Measurements from ENCODE around the gene PTPN21.

Gene PTPN21

GRCh38 chr14:88542857-88543795, 11.7 kb downstream of the PTPN21 start:
- ChIA-PET CTCF (interaction anchor here (0.9 kb wide), 1 partner anchor 8 kb away, joined by 3 read pairs; no protein-coding TSS in a partner anchor), POLR2A (no interaction called here)
- Histone ChIP-seq H3K4me1 (ENCODE audit: control insufficient read depth, insufficient read depth, low read length) (0 out of 2 replicates have a peak, but pooled peaks cover 2% of the 10 kb centered on the region), H3K9me3 (ENCODE audit: control insufficient read depth, insufficient read depth, low read depth, low read length) (no peaks in the 10 kb centered on the region), H3K27ac (ENCODE audit: extremely low read depth, low read depth, low read length) (no peak overlapping the region), H3K36me3 (ENCODE audit: control insufficient read depth in 2 of 2, insufficient read depth in 1 of 2, low read length in 2 of 2) (peaks cover 0 to 11% of the 10 kb centered on the region in 2 experiments; a peak in 2 of 3 replicates), H3K4me3 (ENCODE audit: low read depth, low read length) (no peak overlapping the region)
- TF ChIP-seq ELK4 (IDR thresholded peaks at IDR 0.05; ENCODE audit: borderline replicate concordance, low read depth, low read length), result no peak
- TF ChIP-seq ZNF473 (tag by site-specific recombination; IDR thresholded peaks at IDR 0.05), result no peak
- no peak for TF ChIP-seq ZNF629 (tag by site-specific recombination; IDR thresholded peaks at IDR 0.05)
- TF ChIP-seq PRDM1 (tag by site-specific recombination; IDR thresholded peaks at IDR 0.05), result no peak

- Histone ChIP-seq H3K9me3 (ENCODE audit: control insufficient read depth, insufficient read depth, low read depth, low read length) (no peaks in the 10 kb centered on the region), H3K4me3 (ENCODE audit: low read depth, low read length) (no peak overlapping the region), H3K27ac (ENCODE audit: extremely low read depth, low read depth, low read length) (no peak overlapping the region), H3K4me1 (ENCODE audit: control insufficient read depth, insufficient read depth, low read length) (peaks cover 5% of the 10 kb centered on the region; the same call in 1 of the 2 replicates), H3K36me3 (ENCODE audit: control insufficient read depth in 2 of 2, insufficient read depth in 1 of 2, low read length in 2 of 2) (no peaks in the 10 kb centered on the region; a peak in 1 of 3 replicates)
- TF ChIP-seq ZNF366 (tag by site-specific recombination; conservative IDR thresholded peaks at IDR 0.05) (no peak), ZNF549 (tag by site-specific recombination; IDR thresholded peaks at IDR 0.05) (no peak), ZNF398 (tag by site-specific recombination; IDR thresholded peaks at IDR 0.05) (no peak), ZNF404 (tag by site-specific recombination; IDR thresholded peaks at IDR 0.05) (no peak), ZNF391 (tag by site-specific recombination; IDR thresholded peaks at IDR 0.05; ENCODE audit: borderline replicate concordance, low read depth) (no peak), MYNN (tag by site-specific recombination; IDR thresholded peaks at IDR 0.05; ENCODE audit: borderline replicate concordance) (no peak), GLI4 (tag by site-specific recombination; IDR thresholded peaks at IDR 0.05) (no peak), KLF9 (tag by site-specific recombination; IDR thresholded peaks at IDR 0.05; ENCODE audit: low read depth) (no peak), MZF1 (tag by site-specific recombination; IDR thresholded peaks at IDR 0.05; ENCODE audit: borderline replicate concordance) (no peak), ZNF530 (tag by site-specific recombination; IDR thresholded peaks at IDR 0.05; ENCODE audit: low read depth) (no peak), ZNF664 (tag by site-specific recombination; IDR thresholded peaks at IDR 0.05) (no peak), ZNF629 (tag by site-specific recombination; IDR thresholded peaks at IDR 0.05) (no peak), ZNF138 (tag by site-specific recombination; IDR thresholded peaks at IDR 0.05; ENCODE audit: borderline replicate concordance) (no peak)
- CTCF ChIA-PET, result no interaction called here
- POLR2A ChIA-PET, result no interaction called here
Measured at GRCh38 chr14:88541324-88541723, 13.5 kb downstream of the PTPN21 start.

- CTCF ChIA-PET, result interaction anchor here (0.6 to 1.7 kb wide), 2 partner anchors 14 to 92 kb away, joined by 3 to 4 read pairs; no protein-coding TSS in a partner anchor
- H3K36me3 ChIP-seq (ENCODE audit: control insufficient read depth in 2 of 2, insufficient read depth in 1 of 2, low read length in 2 of 2), result peaks cover 0 to 9% of the 10 kb centered on the region in 2 experiments; a peak in 2 of 3 replicates
- TF ChIP-seq ZNF623 (tag by site-specific recombination; IDR thresholded peaks at IDR 0.05) (no peak), ZNF544 (tag by site-specific recombination; IDR thresholded peaks at IDR 0.05) (no peak), ZNF837 (tag by site-specific recombination; IDR thresholded peaks at IDR 0.05) (no peak), GLIS1 (tag by site-specific recombination; IDR thresholded peaks at IDR 0.05) (no peak), ZNF391 (tag by site-specific recombination; IDR thresholded peaks at IDR 0.05; ENCODE audit: borderline replicate concordance, low read depth) (no peak), ZNF146 (tag by site-specific recombination; IDR thresholded peaks at IDR 0.05) (no peak), KLF1 (tag by site-specific recombination; IDR thresholded peaks at IDR 0.05) (no peak), TSHZ1 (tag by site-specific recombination; IDR thresholded peaks at IDR 0.05; ENCODE audit: borderline replicate concordance) (no peak)
Measured at GRCh38 chr14:88535813-88536212, 19.0 kb downstream of the PTPN21 start.

More at GRCh38 chr14:88535813-88536212, 19.0 kb downstream of the PTPN21 start:
- Histone ChIP-seq H3K4me3 (ENCODE audit: low read depth, low read length) (no peak overlapping the region), H3K9me3 (ENCODE audit: control insufficient read depth, insufficient read depth, low read depth, low read length) (no peaks in the 10 kb centered on the region), H3K4me1 (ENCODE audit: control insufficient read depth, insufficient read depth, low read length) (peaks cover 3% of the 10 kb centered on the region; the same call in 1 of the 2 replicates), H3K27ac (ENCODE audit: extremely low read depth, low read depth, low read length) (no peak overlapping the region)
- POLR2A ChIA-PET, result no interaction called here
